GM12865 (cell line): Measurements from ENCODE around the gene EGFR.

Experiments
- DNase-seq: peaks from one replicate; pipeline ENCODE4 v3.0.0; 2010; ENCODE audit warnings: low read depth
- H3K4me3 ChIP-seq: 2 replicates; pipeline ENCODE4 v1.5.1; 2011; ENCODE audit warnings: mild to moderate bottlenecking, low read depth, low read length, control low read depth
- TF ChIP-seq, protein P1 (sequence below): IDR thresholded peaks from 2 replicates; pipeline ENCODE4 v1.5.1; 2011; ENCODE audit warnings: low read length, control low read depth, low read depth, inconsistent platforms; ENCODE audit not compliant: insufficient read depth; ENCODE audit errors: missing control alignments

The EGFR gene

DNA sequence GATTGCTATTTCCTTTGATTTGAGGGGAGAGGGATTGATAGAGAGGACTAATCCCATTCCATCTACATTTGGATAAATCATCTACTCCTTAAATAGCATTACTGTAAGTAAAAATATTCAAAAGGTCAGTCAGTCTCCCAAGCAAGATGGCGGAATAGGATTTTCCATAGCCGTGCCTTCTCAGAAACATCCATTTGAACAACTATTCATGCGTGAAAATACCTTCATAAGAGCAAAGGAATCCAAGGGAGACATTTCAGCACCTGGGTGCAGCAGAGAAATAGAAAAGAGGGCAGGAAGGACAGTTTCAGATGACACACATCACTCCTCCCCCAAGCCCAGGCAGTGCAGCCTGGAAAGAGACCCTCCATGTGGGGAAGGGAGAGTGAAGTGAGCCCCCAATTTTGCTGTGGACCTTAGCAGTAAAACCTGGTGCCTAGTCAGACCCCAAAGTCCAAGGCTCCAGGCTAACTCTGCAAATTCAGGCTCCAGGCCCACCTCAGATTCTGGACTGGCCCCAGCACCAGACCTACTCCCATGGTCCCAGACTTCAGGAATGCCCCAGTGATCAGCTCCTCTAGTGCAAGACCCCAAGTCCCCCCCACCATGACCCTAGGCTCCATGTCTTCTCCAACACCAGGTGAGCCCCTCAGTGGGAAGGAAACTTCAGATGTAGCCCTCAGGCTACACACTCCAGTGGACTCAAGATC lies 242.0 kb downstream of the EGFR start:
- no peak overlapping the region for H3K4me3 ChIP-seq
- no peak for DNase-seq
- TF ChIP-seq, protein P1, sequence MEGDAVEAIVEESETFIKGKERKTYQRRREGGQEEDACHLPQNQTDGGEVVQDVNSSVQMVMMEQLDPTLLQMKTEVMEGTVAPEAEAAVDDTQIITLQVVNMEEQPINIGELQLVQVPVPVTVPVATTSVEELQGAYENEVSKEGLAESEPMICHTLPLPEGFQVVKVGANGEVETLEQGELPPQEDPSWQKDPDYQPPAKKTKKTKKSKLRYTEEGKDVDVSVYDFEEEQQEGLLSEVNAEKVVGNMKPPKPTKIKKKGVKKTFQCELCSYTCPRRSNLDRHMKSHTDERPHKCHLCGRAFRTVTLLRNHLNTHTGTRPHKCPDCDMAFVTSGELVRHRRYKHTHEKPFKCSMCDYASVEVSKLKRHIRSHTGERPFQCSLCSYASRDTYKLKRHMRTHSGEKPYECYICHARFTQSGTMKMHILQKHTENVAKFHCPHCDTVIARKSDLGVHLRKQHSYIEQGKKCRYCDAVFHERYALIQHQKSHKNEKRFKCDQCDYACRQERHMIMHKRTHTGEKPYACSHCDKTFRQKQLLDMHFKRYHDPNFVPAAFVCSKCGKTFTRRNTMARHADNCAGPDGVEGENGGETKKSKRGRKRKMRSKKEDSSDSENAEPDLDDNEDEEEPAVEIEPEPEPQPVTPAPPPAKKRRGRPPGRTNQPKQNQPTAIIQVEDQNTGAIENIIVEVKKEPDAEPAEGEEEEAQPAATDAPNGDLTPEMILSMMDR: no peak
